Cortex of kidney (tissue), 1 donor: ENCODE results near the gene IL34.
"Not testable (repeated sequence)": the region's sequence is repeated elsewhere in the genome, so short reads cannot be mapped to it uniquely, and the experiment has no call there.

Source experiments
- DNase-seq: peaks from one replicate; lab custom pipeline; 2025; lab: John Stamatoyannopoulos, UW

Gene IL34

GRCh38 chr16:70658921-70659320 is 12.6 kb downstream of the IL34 start:
- no peak for DNase-seq

- no peak for DNase-seq
Observed at GRCh38 chr16:70659546-70659945, 13.2 kb downstream of the IL34 start.

GRCh38 chr16:70659953-70660671 is 13.8 kb downstream of the IL34 start:
- DNase-seq, result no peak

GRCh38 chr16:70660672-70661350 is 14.5 kb downstream of the IL34 start:
- DNase-seq, result no peak

GRCh38 chr16:70661534-70661917 is 15.2 kb downstream of the IL34 start:
- no peak for DNase-seq

GRCh38 chr16:70661918-70662641 is 15.7 kb downstream of the IL34 start:
- no peak for DNase-seq

- no peak for DNase-seq
Observed at GRCh38 chr16:70662991-70663523, 16.7 kb downstream of the IL34 start.

- DNase-seq, result no peak
Observed at GRCh38 chr16:70663524-70664324, 17.4 kb downstream of the IL34 start.

GRCh38 chr16:70664325-70665112 is 18.2 kb downstream of the IL34 start:
- no peak for DNase-seq

DNA sequence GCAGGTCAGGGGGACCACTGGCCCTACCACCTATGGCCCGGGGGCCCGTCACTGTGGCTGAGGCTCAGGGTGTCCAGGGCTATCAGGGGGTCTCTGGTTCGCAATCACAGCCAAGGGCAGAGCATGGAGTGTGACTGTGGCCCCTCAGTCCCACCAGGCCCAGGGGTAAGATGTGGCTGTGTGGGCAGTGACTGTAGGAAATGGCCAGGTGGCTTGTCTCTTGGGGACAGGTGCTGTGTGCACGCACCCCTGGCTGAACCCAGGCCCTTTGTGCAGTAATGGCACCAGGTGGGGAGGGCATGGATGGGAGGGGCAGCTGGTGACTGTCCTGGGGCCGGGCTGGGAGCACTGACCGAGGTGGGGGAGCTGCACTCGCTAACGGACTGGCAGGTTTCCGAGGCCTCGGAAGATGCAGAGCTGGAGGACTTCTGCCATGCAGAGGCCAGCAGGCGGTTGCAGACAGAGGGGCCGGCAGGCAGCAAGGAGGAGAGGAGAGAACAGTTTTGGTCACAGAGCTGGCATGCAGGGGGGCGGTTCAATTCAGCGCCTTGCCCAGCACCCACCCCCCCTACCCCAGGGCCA is 18.8 kb downstream of the IL34 start:
- DNase-seq, result no peak

- no peak for DNase-seq
Observed at GRCh38 chr16:70665806-70666735, 19.7 kb downstream of the IL34 start.

DNA sequence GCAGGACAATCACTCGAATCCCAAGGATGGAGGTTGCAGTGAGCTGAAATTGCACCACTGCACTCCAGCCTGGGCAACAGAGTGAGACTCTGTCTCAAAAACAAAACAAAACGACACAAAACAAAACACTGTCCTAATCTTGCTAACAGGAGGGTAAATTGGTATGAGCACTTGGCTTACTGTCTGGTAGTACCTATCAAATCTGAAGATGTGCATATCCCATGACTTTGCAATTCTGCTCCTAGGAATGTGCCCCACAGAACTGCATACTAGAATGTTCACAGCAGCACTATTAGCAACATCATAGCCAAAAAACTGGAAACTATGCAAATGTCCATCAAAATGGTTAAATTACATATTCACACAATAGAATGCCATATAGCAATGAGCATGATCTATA is 23.8 kb downstream of the IL34 start:
- no peak for DNase-seq

- DNase-seq, result not testable (repeated sequence)
Observed at GRCh38 chr16:70670938-70671337, 24.6 kb downstream of the IL34 start.

DNA sequence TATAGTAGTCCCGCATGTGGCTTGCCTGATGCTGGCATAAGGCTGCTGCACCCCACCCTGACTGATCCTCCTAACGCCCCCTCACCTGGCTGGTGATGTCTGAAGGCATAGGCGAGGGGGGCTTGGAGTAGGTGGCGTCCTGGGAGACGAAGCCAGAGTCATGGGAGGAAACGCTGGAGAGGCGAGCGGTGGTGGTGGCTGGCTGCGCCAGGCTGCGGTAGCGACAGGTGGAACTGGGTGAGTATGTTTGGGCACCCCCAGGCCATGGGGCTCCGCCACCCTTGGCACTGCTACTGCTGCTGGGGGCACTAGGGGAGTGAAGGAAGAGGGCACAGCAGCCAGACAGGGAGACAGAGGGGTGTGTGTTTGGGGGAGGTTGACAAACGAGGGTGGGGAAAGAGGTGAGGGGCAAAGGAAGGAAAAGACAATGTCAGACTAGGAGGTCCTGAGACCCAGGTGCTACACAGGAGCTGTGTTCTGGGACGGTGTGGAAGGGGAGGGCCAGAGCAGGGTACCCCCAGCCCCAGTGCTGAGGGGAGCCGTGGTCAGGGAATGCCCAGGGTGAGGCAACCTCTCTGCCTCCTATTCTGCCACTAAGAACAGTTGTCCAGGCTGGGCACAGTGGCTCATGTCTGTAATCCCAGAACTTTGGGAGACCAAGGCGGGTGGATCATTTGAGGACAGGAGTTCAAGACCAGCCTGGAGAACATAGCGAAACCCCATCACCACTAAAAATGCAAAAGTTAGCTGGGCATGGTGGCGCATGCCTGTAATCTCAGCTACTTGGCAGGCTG is 28.1 kb downstream of the IL34 start:
- no peak for DNase-seq

GRCh38 chr16:70675851-70676513 is 29.6 kb downstream of the IL34 start:
- no peak for DNase-seq

GRCh38 chr16:70676675-70677498 is 30.5 kb downstream of the IL34 start:
- no peak for DNase-seq

DNA sequence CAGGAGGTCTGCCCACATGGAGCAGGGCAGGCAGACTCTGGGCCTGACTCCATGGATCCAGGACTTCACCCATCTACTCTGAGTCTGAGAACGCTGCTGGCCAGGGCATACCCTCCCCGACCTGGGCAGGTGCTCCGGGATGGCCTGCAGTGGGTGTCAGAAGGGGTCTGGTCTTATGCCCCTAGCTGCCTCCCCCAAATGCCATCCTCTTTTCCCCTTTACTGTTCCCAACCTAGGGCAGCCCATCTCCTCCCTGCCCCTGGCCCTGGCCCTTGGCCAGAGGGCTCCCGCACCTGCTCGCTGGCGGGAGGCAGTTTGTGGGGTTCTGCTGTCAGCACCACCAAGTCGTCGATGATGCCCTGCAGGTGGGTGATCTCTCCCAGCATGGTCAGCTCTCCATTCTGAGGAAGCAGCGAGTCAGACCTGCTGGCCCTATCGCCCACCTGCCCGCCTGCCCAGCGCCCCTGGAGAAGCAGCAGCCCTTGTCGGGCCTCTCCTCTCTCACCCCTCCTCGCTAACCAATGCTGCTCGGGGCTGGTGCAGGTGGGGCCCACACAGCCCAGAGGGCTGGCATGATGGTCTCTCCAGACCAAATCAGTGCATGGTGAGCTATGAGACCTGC is 31.3 kb downstream of the IL34 start:
- DNase-seq, result no peak
